ENCODE results near the gene F7.

The F7 gene

GRCh38 chr13:113142876-113143275 is 37.3 kb downstream of the F7 start:
- TF ChIP-seq, protein P1, sequence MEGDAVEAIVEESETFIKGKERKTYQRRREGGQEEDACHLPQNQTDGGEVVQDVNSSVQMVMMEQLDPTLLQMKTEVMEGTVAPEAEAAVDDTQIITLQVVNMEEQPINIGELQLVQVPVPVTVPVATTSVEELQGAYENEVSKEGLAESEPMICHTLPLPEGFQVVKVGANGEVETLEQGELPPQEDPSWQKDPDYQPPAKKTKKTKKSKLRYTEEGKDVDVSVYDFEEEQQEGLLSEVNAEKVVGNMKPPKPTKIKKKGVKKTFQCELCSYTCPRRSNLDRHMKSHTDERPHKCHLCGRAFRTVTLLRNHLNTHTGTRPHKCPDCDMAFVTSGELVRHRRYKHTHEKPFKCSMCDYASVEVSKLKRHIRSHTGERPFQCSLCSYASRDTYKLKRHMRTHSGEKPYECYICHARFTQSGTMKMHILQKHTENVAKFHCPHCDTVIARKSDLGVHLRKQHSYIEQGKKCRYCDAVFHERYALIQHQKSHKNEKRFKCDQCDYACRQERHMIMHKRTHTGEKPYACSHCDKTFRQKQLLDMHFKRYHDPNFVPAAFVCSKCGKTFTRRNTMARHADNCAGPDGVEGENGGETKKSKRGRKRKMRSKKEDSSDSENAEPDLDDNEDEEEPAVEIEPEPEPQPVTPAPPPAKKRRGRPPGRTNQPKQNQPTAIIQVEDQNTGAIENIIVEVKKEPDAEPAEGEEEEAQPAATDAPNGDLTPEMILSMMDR (IDR thresholded peaks at IDR 0.05): no peak

DNA sequence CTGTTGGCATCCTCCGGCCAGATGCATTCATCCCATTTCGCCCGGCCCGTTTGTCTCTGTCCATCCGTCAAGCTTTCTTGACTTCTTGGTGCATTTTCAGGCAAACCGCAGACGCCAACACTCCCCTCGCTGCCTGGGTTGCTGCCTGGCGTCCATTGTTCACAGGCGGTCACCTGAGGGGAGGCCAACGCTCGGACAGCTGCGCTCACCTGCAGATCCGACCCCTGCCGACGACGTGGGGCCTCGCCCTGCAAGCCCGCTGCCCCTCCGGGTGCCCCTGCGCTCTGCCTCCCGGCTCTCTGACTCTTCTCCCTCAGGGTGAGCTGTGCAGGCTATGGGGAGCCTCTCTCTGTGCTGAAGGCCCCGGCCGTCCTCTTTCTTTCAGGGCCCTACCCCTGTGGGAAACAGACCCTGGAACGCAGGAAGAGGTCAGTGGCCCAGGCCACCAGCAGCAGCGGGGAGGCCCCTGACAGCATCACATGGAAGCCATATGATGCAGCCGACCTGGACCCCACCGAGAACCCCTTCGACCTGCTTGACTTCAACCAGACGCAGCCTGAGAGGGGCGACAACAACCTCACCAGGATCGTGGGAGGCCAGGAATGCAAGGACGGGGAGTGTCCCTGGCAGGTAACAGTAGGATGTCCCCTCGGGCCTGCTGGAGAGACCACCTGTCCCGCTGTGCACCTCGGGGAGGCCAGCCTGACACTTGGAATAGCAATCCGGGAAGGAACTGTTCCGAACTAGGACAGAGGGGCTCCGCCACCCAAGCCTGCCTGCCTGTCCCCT is 38.1 kb downstream of the F7 start:
- TF ChIP-seq, protein P1 (IDR thresholded peaks at IDR 0.05): no peak

DNA sequence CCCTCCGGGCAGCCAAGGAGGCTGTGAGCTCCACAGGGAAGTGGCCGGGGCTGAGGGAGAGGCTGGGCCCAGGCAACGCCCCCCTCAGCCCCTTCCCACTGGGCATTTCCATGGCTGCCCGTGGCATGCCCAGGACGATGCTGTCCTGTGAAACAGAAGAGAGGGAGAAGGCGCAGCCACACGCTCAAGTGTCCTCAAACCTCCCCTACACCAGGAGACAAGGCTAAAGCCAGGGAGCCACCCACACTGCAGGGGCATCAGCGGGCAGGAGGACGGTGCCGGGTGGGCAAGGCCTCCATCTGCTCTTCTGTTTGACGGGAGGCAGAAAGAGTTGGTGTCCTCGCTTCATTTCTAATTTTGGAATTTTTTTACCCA is 38.7 kb downstream of the F7 start:
- TF ChIP-seq, protein P1 (IDR thresholded peaks at IDR 0.05): no peak

- TF ChIP-seq, protein P1 (IDR thresholded peaks at IDR 0.05): no peak
These were observed 39.9 kb downstream of the F7 start for GRCh38 chr13:113145496-113145895.

DNA sequence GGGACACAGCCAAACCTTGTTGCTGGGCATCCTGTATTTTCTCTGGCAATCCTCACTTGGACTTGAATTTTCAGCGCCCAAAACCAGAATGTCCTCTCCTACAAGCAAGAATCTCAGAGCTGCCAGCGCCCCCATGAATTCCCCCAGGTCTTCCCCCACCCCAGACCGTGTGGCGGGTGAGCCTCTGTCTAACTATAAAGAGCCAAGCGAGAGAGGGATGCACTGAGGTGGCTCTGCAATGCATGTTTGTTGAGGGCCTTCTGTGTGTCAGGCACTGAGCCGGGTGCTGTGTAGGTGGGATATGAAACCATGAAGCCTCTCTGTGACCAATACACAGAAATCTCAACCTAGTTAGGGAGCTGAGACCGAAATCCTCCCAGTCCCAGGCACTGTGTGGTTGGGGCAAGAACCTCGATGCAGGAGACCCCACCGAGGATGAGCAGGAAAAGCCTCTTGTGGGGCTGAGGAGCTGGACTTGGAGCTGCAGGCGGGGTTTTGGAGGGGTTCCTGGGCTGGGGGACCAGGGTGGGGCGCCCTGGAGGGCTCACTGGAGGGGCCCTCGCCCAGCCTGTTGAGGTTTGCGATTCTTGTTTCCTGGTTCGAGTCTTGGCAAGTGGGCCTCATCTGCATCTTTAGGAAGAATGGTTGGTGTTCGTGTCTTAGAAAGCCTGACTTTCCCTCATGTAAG is 40.5 kb downstream of the F7 start:
- TF ChIP-seq, protein P1 (IDR thresholded peaks at IDR 0.05): no peak

DNA sequence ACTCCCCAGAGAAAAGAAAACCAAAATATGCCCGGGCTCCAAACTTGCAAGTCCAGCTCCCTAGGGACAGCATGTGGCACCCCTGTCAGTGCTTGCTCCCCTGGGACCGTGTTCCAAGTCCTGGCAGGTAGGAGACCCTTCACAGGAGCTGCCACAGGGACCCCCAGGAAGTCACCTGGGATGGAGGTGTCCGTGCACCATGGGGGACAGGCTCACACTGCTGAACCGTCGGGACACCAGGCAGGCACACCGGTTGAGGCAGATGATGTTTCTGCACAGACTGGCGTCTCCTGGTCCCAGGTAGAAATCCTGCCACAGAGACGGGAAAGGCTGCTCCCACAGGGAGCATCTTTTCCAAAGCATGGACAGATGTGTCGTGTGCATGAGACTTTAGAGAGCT is 41.2 kb downstream of the F7 start:
- TF ChIP-seq, protein P1 (IDR thresholded peaks at IDR 0.05): no peak

DNA sequence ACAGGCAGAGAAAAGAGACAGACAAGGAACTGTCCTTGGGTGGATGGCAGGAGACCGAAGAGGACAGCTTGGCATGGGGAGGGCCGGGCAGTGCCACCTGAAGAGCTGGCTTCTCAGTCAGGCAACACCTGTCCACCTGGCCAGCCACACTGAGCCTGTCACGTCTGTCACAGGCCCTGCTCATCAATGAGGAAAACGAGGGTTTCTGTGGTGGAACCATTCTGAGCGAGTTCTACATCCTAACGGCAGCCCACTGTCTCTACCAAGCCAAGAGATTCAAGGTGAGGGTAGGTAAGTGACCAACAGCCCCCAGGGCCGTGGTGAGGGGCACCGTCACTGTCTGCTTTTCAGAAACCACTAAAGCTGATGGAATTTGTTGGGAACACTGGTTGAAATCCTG is 41.6 kb downstream of the F7 start:
- TF ChIP-seq, protein P1 (IDR thresholded peaks at IDR 0.05): no peak
